RPMI7951 (cell line): ENCODE data around the gene FLRT3. TPM values are rescaled to one million over a fixed set of nuclear protein-coding genes. Genes with fewer than 3 reads are reported as not detected.

Experiments
- DNase-seq: peaks from one replicate; pipeline ENCODE4 v3.0.0-alpha.2; 2012; ENCODE audit warnings: low read depth
- total RNA-seq: library from RNA; depleted of rRNA; stranded (reverse); fragments of >200 nt; shearing (Covaris generic); gene quantifications from 2 replicates; pipeline ENCODE4 v1.2.3, GENCODE V29; 2014; rRNA removed

Gene FLRT3
- total RNA-seq, result 1.4 and 1.9 TPM in 2 replicates

- DNase-seq, result peak; percentile 70
These were observed at the start of gene FLRT3 for GRCh38 chr20:14337400-14338171. TSS of gene FLRT3 (minus strand) at chr20:14337612. CDS start at chr20:14327506, 10,106 bp downstream.

DNA sequence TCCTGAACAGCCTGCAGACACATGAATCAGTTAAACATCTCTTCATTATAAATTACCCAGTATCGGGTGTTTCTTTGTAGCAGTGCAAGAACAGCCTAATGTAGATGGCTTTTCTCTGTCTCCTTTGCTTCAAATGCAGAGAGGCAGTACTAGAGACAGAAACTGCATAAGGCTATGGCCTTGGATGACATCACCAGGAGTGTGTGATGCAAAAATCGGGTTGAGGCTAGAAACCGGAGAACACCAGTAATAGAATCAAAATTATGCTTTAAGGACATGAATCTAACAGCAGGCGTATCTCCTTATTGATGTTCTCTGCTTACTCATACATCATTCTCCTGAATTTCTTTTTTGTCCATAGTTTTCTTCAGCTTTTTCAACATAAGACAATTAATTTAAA is 49.3 kb upstream of the FLRT3 start:
- DNase-seq, result no peak

DNA sequence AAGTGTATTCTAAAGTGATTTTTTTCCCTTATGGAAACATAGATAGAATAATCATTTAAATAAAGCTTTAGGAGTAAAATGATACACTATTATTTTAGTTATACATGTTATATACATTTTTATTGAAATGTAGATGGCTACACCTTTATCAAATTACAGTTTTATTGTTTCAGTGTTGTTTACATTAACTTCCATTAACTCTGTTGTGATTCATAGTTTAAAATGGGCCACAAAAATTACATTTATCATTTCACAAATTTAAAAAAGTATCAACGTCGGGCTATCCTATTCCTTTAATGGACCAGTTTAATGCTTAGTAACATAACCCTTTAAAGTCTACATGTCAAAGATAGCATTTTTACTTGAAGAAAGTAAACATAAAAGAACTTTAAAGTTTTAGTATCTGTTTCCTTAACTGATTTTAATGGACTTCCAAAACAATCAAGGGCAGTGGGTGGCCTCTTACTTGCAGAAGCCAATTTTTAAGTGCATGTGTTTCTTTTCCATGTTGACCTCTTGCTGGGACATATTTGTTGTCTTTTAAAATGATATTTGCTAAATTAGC is 47.8 kb upstream of the FLRT3 start:
- DNase-seq, result no peak

DNA sequence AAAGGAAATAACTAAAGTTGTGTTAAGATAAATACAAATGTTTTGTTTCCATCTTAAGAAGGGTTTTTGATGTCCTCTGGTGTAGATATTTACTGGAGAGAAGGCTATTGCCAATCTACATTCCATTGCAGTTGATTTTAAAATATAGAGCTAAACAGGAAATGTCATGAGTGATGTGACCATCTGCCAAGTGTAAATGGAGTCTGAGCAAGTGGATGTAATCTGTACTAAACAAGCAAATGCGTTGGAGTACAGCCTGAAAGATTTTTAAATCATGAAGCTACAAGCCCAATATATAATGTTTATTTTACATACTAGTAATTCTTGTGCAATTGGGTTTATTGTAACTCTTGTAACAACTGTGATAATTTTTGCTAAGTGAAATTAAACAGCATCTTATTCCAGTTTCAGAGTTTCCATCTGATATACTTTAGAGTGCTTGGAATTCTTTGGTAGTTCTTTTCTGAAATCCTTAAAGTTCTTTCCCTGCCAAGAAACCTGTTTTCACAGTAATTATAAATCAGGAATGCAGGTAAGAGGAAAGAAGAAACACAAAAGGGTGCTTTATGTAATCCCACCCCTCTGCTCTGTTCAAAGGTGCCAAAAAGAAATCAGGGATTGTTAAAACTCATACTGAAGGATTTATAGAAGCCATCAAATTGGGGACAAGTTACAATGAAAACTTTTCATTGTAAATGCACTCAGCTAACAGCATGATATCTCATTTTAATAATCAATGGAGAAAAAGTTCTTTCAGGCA is 47.2 kb upstream of the FLRT3 start:
- no peak for DNase-seq

DNA sequence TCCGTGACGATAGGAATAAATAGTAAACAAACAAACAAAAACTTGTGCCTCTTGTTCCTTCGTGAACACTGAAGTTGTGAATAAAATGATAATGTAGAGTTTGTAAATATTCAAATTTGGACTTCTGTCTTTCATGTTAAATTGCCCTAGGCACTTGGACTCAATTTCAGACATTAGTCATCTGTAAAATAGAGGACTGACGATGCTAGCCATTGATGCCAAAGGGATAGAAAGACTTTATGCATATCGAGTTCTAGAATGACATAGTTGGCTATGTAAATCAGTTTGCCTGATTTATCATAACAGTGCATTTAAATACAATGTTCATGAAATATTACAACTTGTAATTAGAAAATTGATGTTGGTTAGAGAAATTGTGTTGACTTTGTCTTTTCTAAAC is 45.9 kb upstream of the FLRT3 start:
- DNase-seq, result no peak

DNA sequence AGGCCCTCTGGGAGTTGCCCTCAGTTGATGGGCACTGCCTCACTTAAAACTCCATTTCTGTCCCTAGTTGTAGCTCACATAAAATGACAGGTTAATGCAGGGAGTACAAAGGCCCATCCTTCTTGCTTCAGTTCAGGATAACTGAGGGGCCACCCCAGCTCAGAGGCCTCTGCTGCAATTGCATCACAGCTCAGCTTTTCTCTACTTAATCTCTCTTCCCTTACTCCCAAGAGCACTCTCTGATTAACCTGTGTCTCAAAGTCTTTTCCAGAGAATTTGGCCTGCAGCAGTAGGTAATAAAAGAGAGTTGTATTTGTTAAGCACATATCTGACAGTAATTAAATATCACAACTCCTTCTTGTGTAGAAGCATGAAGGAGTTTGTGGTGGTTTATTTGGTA is 40.9 kb upstream of the FLRT3 start:
- DNase-seq, result no peak

DNA sequence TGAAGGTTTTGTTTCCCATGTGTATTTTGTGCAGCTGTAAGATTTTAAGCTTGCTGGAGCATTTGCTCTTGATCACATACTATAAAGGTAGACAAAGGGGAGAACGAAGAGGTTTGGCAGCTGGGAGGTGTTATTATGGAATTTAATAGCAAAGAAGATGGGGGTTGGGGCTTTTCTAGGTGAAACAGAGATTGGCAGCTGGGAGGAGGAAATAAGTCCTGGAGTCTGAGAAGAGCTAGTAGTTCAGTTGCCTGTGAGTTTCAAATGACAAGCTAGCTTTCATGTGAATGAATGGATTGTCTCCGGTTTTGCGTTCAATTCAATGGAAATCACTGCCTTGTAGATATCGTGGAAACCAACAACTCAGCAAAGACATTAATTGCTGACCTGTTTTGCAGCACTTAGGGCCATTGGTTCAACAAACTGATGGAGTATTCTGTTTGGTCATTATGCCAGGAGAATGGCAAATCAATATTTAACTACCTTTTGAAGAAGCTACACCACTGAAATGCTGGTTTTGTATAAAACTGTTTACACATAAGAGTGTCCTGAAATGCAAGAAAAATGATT is 38.1 kb upstream of the FLRT3 start:
- DNase-seq, result no peak

DNA sequence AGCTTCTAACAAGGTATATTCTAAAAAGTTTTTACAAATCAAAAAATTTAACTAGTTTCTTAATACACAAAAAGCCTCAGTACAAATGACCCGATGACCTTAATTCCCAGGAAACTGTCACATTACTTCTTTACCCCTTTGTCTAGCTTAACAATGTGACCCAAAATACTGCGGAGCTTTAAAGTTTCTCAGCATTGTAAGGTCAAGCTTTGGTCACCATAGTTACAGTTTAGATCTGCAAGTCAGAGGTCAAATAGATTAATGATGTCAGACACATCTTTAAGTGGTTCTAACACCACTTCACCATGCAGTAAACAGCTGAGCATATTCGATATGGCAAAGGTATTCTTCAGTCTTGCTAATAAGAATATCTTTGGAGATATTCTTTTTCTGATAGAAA is 36.8 kb upstream of the FLRT3 start:
- DNase-seq, result no peak

- no peak for DNase-seq
These were observed 24.3 kb upstream of the FLRT3 start for GRCh38 chr20:14361509-14362345.

DNA sequence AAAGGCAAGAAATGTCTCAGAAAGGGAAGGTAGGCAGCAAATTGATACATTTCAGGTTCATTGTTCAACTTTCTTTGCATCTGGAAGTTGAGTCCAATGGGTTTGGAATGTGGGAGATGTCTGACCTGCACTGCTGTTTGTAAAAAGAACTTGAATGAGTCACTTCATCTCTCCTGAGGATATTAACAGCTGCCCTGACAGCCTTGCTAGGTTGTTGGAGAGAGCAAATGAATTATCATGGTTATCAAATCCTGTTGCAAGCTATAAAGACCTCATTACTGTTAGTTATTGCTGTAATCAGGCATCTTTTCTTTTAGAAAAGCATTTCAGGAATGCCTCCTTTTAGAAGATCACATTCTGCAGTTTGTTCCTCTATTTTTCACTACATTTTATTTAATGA is 23.0 kb upstream of the FLRT3 start:
- DNase-seq, result no peak

GRCh38 chr20:14355791-14356190 is 18.4 kb upstream of the FLRT3 start:
- no peak for DNase-seq

DNA sequence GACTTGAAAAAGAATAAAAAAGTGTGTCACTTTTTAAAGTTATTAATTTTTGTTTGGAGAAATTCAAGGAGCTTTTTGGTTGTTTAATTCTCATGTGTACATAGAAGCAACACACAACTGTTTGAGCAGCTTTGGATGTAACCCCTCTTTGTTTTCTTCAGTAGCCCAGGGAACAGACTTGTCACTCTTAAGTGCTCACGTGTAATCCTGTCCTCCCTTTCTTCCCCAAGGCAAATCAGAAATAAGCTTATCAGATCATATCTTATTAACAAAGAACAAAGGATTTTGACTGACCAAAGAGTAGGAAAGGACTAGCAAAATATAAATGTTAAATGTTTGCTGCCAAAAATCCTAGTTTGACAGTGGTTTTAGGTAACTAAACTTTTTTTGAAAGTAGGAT is 7.3 kb upstream of the FLRT3 start:
- DNase-seq, result no peak

GRCh38 chr20:14343491-14344065 is 6.2 kb upstream of the FLRT3 start:
- DNase-seq, result no peak

DNA sequence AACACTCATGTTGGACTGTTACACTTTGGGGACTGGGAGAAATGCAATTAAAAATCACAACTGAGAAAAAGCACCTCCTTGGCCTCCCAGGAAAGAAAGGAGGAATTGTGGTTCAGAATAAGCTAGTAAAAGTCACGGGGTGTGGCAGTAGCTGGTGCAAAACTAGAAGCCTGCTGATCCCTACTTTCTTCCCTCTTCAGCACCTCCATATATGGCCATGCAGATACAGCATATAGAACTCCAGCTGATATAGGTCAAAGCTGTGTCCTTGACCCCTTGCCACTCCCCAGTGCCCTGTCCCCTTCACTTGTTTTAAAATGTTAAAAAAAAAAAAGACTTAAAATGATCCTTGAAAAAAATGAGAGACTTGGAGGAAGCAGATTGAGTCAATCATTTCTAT is 5.5 kb upstream of the FLRT3 start:
- no peak for DNase-seq

DNA sequence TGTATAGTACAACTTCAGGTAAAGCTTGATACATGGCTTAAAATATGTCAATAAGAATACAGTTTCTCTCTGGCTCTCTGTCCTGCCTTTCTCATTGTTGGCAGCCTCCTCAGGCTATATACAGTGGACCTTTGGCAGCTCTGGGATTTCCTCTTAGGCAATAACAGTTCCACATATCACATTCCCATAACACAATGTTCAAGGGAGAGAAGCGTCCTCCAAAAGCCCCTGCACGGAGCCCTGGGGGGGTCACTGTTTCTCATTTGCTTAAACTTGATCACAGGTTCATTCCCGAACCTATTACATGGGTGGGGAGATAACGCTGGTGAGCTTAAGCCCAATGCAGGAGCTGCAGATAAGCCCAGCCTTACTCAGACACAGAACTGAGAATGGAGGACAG is 4.4 kb upstream of the FLRT3 start:
- DNase-seq, result no peak

GRCh38 chr20:14336686-14337085 is 726 bp downstream of the FLRT3 start:
- DNase-seq, result no peak

DNA sequence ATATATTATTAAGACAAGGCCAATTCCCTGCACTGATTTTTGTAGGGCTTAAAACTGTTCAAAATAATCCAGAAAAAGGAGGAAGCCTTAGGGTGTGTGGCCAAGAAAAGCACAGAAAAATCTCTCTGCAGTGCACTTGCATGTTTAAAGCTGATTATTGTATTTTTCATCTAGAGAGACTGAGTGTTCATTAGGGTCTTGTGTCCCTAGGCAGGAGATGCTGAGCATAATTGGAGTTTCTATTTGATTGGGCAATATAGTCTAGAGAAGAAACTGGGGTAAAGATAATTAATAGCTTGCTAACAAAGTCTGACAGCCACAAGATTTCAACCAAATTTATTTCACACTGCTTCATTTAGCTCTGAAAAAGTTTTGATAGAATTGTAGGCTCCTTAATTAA is 2.4 kb downstream of the FLRT3 start:
- DNase-seq, result no peak

DNA sequence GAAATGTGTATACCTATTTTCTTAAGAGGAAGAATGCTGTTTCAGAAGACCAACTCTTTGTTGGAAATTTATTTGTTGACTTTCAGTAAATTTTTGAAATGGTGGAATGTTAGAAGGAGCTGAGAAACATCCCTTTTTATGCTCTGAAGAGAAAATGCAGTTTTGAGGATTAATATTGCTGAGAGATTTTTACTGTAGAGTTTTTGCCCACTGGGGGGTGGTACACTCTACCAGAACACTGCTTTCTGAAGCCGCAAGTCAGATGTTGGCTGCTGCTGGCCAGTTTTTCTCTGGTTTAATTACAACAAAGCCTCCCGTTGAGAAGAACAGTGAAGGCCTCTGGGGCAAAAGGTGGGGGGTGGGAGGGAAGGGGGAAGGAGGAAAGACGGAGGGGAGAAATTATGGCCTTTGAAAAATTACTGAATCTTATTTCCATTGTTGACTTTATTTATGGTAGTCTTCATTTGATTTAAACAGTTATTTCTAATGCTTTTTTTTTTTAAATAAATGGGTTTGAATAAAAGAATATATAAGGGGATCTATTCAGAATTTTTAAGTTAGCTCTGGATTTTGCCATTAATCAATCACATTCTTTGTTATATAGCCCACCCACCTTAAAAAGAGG is 3.0 kb downstream of the FLRT3 start:
- DNase-seq, result peak; percentile 30

- no peak for DNase-seq
These were observed 3.7 kb downstream of the FLRT3 start for GRCh38 chr20:14333721-14334120.

- DNase-seq, result no peak
These were observed 4.5 kb downstream of the FLRT3 start for GRCh38 chr20:14332866-14333265.

DNA sequence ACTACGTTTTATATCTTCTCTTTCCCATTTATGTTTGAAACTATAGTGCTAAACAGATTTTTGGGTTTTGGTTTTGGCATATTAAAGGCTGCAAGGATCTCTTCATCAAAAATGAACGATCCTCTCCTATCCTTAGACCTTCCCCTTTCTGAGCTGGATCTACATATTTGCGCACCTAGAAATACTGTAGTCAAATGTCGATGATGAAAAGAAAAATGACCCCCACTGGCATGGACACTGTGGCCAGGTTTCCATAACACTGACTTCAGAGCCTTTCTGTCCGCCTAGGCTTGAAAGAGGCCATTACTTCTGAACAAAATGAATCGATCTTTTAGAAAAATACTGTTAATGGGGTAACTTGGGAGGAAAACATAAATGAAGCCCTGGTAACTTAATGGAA is 5.8 kb downstream of the FLRT3 start:
- no peak for DNase-seq
